ENCODE results near the gene CD82. TPM values are rescaled to one million over a fixed set of nuclear protein-coding genes. Genes with fewer than 3 reads are reported as not detected.

The CD82 gene, protein sequence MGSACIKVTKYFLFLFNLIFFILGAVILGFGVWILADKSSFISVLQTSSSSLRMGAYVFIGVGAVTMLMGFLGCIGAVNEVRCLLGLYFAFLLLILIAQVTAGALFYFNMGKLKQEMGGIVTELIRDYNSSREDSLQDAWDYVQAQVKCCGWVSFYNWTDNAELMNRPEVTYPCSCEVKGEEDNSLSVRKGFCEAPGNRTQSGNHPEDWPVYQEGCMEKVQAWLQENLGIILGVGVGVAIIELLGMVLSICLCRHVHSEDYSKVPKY
- total RNA-seq: 222 and 228 TPM in 2 replicates

DNA sequence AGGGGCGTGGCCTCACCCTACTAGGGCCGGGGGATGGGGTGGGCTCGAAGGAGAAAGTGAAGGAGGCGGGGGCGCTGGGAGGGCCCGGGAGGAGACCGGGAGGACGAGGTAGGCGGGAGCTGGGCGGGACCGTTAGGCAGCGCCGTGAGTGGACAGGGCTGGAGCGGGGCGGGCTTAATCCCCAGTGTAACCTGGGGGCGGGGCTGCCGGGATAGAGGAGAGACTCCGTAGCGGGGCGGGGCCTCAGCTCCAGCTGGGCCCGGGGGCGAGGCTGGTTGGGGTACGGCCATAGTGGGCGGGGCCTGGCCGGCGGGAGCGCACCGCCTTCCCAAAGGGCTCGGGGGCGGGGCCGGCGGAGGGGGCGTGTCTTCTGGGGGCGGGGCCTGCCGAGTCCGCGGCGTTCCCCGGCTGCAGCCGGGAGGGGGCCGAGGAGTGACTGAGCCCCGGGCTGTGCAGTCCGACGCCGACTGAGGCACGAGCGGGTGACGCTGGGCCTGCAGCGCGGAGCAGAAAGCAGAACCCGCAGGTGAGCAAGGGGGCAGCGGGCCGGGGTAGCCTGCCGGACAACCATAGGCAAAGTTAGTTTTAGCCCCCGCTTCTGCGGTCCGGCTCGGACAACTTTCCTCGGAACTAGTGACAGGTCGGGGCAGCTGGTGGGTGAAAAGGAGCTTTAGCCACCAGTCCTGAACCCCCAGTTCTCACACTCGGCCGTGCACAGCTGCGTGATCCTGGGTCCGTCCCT, at the start of gene CD82:
TSS of gene CD82 (plus strand) at position 453 of the 742 bp plus-strand sequence. CDS start 29,000 bp downstream, outside the sequence.
- intact Hi-C loops (cut with micrococcal nuclease): loop anchor here (1.0 to 10.0 kb wide), 6 partner anchors 9 to 1239 kb away; partner anchors contain the start of genes PRDM11, SLC35C1 and TSPAN18

DNA sequence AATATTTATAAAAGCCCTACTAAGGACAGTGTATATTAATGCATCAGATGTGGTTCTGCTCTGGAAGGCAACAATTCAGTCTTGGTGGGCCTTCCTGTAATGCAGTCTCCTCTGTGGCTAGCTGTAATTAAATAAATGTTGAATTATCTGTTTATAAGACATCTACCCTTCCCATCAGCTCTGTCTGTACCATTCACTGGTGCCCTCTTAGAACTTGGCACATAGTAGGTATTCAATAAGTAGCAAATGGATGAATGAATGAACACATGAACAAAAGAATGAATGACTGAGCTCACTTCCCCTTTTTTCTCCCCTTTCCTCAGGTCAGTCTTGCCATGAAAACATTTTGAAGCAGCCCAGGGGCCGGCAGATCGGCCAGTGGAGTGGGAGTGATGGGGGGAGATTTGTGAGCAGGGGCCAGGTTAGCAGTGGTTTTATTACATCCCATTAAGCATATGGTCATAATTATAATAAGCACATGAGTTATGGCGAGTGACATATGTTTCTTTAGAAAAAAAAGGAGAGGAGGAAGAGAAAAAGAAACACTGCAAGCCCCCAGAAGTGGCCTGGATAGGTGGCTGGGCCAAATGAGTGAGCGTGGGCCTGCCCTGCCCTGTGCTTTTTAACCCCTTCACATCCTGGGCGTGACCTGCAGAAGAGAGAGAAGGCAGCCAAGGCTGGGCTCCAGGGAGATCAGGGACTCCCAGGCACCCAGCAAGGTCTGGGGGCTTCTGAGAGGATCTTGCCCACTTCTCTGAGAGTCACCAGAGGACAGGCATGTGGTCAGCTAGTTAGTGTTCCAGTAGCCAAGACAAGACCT, 48.6 kb upstream of the CD82 start:
- intact Hi-C loops (cut with micrococcal nuclease): no loop called here

DNA sequence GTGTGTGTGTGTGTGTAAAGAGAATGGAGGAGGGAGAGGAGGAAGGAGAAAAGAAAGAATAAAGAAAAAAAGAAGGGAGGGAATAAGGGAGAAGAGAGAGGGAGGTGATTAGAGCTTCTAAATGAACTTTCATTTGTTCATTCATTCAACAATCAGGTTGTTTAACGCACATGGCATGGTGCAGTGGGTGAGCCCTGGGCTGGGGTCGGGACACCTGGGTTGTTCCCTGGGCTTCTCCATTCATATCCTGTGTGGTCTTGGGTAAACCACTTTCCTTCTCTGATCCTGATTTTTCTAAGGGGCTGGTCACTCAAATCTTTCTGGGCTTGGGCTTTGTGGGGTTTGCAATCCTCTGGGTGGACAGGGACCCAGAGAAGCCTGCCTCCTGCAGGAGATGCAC, 47.9 kb upstream of the CD82 start:
- intact Hi-C loops (cut with micrococcal nuclease): no loop called here

GRCh38 chr11:44518968-44519550, 46.4 kb upstream of the CD82 start:
- intact Hi-C loops (cut with micrococcal nuclease): no loop called here

DNA sequence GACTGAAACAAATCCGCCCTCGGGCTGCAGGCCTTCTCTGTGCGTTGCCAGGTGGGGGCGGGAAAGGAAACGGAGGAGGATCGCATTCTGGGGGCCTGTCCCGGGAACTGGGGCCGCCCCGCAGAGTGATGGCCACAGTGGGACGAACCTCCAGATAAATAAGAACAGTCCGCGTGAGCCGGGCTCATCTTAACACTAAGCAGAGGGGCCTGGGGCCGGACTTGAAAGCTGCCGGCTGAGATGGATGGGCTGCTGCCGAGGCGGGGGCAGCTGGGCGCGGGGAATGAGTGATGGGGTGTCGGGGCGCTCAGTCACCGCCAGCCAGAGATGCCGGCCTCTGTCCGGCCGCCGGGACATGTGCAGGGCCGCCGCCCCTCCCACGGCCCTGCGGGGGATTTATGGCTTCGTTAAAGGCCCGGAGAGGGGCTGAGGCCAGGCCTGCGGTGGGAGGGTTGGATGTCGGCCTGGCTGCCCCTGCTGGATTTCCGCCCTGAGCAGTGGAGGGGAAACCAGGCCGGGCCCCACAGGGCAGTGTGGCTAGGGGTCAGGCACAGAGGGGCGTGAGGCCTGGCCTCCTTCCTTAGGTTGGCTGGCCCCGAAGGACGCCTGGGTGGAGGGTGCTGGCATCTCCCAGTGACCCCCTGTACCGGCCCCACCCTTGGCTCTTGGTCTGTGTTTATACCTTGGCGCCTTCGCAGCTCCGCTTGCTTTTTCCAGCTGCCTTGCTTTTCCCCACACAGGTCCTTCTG, 45.3 kb upstream of the CD82 start:
- intact Hi-C loops (cut with micrococcal nuclease): no loop called here

- intact Hi-C loops (cut with micrococcal nuclease): no loop called here
Observed at GRCh38 chr11:44521148-44521547, 44.3 kb upstream of the CD82 start.

DNA sequence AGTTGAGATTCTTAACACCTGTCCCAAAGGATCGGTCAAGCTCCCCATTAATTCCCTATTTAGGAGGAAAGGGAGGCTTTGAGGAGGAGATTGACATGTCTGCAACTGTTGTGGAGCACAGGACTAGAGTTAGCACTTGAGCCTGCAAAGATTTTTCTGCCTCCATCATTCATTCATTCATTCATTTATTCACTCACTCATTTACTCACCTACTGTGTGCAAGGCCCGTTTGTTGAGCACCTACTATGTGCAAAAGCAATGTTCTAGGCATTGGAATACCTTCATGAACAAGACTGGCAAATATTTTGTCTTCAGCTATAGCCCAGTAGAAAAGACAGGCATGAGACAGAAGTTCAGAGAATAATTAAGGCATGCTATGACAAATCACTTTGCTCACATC, 43.2 kb upstream of the CD82 start:
- intact Hi-C loops (cut with micrococcal nuclease): no loop called here

GRCh38 chr11:44524346-44524745, 41.1 kb upstream of the CD82 start:
- intact Hi-C loops (cut with micrococcal nuclease): no loop called here

- intact Hi-C loops (cut with micrococcal nuclease): no loop called here
Observed at GRCh38 chr11:44524751-44525201, 40.7 kb upstream of the CD82 start.

GRCh38 chr11:44525473-44526252, 39.8 kb upstream of the CD82 start:
- intact Hi-C loops (cut with micrococcal nuclease): no loop called here

GRCh38 chr11:44526438-44526837, 39.0 kb upstream of the CD82 start:
- intact Hi-C loops (cut with micrococcal nuclease): no loop called here

GRCh38 chr11:44527476-44527875, 38.0 kb upstream of the CD82 start:
- intact Hi-C loops (cut with micrococcal nuclease): no loop called here

DNA sequence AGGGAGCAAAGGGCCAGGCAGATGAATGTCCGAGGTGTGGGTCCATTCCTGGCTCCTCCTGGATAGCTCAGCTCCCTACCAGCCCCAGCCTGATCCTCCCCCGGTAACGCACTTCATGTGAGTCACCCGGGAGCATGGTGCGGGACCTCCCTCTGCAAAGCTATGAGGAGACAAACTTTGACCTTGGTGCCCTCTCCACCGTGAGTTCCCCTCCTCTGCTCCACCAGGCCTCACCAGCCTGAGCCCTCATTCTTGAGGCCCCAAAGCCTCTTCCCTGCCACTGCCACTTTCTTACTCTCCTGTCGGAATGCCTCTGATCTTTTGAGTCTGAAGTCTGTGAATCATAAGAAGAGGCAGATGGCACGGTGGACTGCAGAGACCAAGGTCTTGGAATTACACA, 37.4 kb upstream of the CD82 start:
- intact Hi-C loops (cut with micrococcal nuclease): no loop called here

DNA sequence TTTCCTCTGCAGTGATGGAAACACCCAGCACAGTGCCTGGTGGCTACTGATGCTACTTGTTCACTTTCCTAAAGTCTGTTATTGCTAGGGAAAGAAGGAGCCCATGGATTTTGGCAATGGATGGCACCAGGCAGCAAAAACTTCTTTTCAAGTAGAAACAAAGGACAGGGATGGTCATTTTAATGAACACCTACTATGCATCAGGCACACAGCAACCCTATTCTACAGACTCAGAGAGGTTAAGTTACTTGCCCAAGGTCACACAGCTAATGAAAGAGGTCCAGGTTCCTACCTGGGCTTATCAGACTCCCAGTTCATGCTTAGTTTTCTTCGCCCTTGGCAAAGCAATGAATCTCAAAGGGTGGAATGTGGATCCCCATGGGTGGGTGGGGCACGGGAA, 36.9 kb upstream of the CD82 start:
- intact Hi-C loops (cut with micrococcal nuclease): no loop called here

- intact Hi-C loops (cut with micrococcal nuclease): loop anchor here (2.0 kb wide), 1 partner anchor 243 kb away; no protein-coding TSS in a partner anchor
Observed at GRCh38 chr11:44529895-44530412, 35.5 kb upstream of the CD82 start.

GRCh38 chr11:44530413-44531115, 34.9 kb upstream of the CD82 start:
- intact Hi-C loops (cut with micrococcal nuclease): loop anchor here (2.0 kb wide), 1 partner anchor 244 kb away; no protein-coding TSS in a partner anchor

DNA sequence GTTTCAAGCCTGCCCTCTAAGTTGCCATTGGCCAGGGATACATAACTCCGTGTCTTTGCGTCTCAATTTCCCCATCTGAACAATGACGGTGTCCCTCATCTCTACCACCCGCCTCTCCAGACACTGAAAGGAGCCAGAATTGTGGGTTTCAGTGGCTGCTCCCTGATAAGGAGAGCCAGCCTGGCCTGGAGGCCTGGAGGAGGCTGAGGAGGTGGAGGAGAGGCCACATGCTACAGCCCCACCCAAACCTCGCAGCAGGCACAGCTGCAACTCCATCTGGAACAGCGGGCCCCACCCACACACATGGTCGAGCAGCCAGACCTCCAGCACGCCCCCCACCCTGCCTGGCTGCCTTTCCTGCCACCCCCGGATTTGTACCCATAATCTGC, 34.4 kb upstream of the CD82 start:
- intact Hi-C loops (cut with micrococcal nuclease): loop anchor here (2.0 kb wide), 1 partner anchor 244 kb away; no protein-coding TSS in a partner anchor

DNA sequence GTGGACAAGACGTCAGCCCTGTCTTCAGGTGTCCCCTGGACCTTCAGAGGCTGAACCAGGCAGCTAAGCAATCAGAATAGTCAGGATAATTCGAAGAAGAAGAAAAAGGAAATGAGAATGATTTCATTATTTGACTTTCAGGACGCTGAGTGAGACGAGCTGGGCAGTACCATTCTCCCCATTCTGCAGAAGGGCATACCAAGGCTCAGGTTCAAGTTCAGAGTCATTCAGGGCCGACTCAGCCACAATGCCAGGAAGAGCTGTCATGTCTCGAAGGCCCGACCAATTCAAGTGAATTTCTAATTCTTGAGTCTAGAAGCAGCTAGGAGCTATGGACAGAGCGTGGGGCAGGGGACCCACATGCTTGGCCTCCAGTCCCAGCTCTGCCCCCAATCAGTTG, 33.8 kb upstream of the CD82 start:
- intact Hi-C loops (cut with micrococcal nuclease): loop anchor here (2.0 kb wide), 1 partner anchor 245 kb away; no protein-coding TSS in a partner anchor

DNA sequence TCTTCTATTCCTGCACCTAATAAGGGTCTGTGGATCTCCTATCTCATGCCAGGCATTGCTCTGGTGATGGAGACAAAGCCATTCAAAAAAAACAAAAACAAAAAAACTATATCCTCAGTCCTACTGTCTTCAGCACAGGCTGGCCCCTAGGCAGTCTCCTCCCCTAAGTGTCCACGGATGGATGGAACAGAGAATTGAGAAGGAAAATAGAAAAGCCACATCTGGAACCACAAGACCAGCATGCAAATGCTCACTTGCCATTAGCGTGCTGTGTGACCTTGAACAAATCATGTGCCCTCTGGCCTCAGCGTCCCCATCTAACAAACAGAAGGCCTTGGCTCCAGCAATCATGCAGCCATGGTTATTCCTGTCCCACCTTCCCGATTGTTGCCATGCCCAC, 32.7 kb upstream of the CD82 start:
- intact Hi-C loops (cut with micrococcal nuclease): no loop called here
